HG03064 (cell line): Measurements from ENCODE around the gene PLD1.
"Not testable (repeated sequence)": the region's sequence is repeated elsewhere in the genome, so short reads cannot be mapped to it uniquely, and the experiment has no call there.

Source experiments
- ATAC-seq: cut with Tn5 transposase; IDR thresholded peaks from one replicate; pipeline ENCODE4 v1.9.1; 2021; ENCODE audit warnings: low read depth; ENCODE audit not compliant: unreplicated experiment

The PLD1 gene

GRCh38 chr3:171711461-171712170 lies 98.7 kb downstream of the PLD1 start:
- ATAC-seq, result no peak

- no peak for ATAC-seq
Observed at GRCh38 chr3:171710359-171710758, 99.9 kb downstream of the PLD1 start.

DNA sequence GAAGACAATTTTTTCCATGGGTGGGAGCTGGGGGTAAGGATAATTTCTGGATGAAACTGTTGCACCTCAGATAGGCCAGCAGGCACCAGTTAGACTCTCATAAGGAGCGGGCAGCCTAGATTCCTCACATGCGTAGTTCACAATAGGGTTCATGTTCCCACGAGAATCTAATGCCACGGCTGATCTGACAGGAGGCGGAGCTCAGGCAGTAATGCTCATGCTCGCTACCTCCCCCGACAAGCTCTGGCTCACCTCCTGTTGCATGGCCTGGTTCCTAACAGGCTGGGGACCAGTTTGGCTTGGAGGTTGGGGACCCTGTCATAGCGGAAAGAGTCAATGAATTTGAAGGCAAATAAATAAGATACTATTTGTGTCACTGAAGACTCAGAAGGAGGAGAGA lies 105.5 kb downstream of the PLD1 start:
- no peak for ATAC-seq

- no peak for ATAC-seq
Observed at GRCh38 chr3:171704002-171704401, 106.3 kb downstream of the PLD1 start.

GRCh38 chr3:171703144-171703543 lies 107.1 kb downstream of the PLD1 start:
- ATAC-seq, result no peak

GRCh38 chr3:171700653-171701052 lies 109.6 kb downstream of the PLD1 start:
- no peak for ATAC-seq

GRCh38 chr3:171700157-171700556 lies 110.1 kb downstream of the PLD1 start:
- ATAC-seq, result no peak

- no peak for ATAC-seq
Observed at GRCh38 chr3:171699601-171700000, 110.7 kb downstream of the PLD1 start.

GRCh38 chr3:171696805-171697204 lies 113.5 kb downstream of the PLD1 start:
- ATAC-seq, result no peak

- ATAC-seq, result no peak
Observed at GRCh38 chr3:171695426-171695825, 114.9 kb downstream of the PLD1 start.

- no peak for ATAC-seq
Observed at GRCh38 chr3:171694888-171695287, 115.4 kb downstream of the PLD1 start.

GRCh38 chr3:171692551-171692950 lies 117.7 kb downstream of the PLD1 start:
- not testable (repeated sequence) for ATAC-seq

DNA sequence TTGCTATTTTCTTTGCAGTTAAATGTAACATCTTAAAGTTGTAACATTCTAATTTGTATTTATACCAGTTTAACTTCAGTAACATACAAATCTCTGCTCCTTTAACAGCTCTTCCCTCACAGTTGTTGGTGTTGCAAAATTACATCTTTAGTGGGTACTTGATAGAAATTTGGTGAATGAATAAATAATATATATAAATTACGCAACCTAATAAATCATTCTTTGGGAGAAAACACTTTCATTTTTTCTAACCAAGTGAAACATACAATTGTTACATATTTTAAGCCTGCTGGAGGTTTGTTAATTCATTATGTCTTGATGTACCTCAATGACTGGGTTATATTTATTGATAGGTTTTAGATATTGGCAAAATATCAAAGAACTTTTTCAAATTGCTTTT lies 118.8 kb downstream of the PLD1 start:
- no peak for ATAC-seq

DNA sequence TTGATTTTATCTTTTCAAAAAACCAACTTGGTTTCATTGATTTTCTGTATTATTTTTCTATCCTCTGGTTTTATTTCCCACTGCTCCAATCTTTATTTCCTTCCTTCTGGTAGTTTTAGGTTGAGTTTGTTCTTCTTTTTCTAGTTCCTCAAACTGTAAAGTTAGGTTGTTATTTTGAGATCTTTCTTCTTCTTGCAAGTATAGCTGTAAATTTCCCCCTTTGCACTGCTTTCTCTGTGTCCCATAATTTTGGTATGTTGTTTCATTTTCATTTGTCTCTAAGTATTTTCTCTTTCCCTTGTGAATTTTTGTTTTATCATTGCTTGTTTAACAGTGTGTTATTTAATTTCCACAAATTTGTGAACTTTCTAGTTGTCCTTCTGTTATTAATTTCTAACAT lies 120.0 kb downstream of the PLD1 start:
- no peak for ATAC-seq

GRCh38 chr3:171688593-171688992 lies 121.7 kb downstream of the PLD1 start:
- no peak for ATAC-seq

DNA sequence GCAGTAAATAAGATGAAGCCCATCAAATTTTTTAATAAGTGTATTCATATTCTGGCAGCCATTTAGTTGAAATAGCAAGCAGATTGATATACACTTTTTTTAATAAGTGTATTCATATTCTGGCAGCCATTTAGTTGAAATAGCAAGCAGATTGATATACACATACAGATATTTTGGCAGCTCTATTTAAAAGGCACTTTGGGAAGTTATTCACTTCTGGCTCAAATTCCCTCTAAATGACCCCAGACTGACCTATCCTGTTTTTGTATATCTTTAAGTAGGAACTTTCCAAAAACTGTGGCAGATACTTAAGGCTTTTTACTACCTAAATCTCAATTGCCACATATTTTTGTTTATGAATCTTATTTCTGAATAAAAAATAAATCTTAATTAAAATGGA lies 122.3 kb downstream of the PLD1 start:
- no peak for ATAC-seq

DNA sequence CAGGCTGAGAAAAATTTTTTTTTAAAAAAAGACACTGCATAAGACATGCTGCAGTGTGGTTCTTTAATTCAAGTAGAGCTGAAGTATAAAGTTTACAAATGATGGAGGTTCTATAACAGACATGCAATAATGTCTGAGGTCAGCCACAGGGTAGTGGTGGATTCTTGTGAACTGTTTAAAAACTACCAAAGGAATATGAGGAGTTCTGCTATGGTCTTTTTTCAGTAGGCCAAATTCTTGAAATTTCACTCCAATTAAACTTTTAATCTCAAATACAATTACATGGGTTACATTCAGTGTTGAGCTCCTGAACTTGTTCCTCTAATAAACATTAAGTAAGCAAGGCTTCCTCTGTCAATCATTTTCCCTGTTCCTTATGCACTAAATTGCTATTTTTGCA lies 122.7 kb downstream of the PLD1 start:
- ATAC-seq, result no peak

DNA sequence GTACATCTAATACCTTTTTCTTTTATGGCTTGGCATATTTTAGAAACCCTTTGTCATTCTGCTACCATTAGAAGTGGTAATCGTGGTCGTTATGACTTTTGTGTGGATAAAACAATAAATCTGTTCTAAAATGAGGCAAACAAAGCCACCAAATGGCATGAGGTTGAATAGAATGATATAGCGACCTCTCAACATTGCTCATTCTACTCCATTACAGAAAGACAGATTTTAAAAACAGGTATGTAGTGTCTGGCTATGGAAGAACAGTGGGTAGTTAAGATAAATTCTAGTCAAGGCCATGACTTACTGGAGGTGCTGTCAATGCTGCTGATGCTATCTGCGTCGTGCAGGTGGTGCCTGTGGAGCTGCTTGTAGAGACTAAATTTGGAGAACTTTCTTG lies 123.2 kb downstream of the PLD1 start:
- ATAC-seq, result no peak

- ATAC-seq, result no peak
Observed at GRCh38 chr3:171685116-171685895, 125.0 kb downstream of the PLD1 start.

DNA sequence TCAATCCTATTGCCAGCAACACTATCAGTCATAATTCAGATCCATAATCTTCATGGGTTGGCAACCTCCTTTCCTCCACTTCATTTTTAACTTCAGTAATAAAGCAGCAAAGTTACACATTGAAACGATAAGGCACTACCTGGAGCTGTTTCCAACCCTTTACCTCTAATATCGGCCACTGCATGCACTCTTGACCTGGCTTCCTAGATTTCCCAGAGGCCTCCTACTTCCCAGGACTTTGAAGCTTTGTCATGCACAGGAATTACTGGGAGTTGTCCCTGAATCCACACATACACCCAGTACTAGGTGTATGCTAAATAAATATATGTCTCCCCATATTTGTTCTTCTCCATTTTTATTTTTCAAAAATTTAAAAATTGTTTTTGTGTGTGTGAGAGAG lies 126.1 kb downstream of the PLD1 start:
- ATAC-seq, result no peak

DNA sequence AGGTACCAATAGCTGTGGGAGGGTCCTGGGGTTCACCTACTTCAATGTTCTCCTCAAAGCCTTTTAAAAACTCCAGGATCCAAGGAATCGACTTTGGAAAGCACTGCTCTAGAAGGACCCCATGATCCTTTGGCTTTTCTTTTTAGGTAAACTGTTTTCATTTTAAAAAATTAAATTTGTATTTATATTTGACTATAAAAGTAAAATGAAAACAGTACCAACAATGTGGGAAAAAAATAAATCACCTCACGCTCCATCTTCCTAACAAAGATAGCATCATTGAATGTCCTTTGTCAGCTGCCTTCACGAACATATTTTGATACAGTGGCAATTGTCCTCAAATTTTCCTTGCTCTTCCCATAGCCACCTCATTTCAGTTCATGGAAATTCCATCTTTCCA lies 127.5 kb downstream of the PLD1 start:
- ATAC-seq, result no peak

DNA sequence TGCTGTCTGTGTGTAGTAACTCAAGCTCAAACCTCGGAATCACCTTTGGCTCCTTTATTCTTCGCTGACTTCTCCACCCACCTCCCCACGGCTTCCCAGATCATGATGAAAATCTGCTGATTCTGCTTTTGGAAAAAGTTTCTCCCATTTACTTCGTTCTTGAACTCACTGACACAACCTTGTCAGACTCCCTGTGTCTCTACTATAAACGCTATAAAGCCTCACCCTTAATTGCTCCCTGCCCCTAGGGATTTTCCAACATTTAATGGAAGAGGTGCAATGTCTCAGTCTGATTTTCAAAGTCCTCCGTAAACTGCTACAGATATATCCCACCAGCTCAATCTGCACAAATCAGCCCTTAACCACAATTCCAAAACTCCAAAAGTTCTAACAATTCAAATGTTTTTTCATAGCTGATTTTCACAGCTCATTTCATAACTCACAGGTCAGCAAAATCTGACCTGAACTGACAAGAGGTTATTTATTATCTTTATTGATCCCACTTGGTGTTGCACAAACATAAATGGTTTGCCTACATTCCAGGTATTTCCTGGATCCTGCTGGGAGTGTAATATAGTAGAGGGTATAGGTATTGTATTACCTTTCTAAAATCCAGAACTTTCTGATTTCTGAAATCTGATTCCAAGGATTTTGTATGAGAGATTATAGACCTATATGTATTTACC lies 129.4 kb downstream of the PLD1 start:
- no peak for ATAC-seq
